Measurements from ENCODE around the gene SPDYE2B.
"Not testable (repeated sequence)": the region's sequence is repeated elsewhere in the genome, so short reads cannot be mapped to it uniquely, and the experiment has no call there.

Gene SPDYE2B

DNA sequence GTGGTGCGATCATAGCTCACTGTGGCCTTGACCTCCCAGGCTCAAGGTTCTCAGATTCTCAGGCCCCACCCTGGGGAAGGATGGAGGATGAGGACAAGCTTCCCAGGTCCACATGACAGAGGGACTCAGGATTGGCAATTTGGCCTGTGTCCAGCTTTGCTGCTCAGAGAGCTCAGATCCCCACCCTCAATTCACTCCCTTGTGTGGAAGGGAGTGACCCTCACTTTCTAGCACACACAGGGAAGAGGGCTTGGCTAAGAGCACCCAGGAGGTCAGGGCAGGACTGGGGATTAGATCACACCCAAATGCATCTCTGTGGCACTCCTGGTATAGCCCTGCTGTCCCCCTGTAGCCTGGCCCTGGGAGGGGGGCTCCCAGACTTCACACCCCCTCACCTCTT, 6.7 kb upstream of the SPDYE2B start:
- not testable (repeated sequence) for DNase-seq

DNA sequence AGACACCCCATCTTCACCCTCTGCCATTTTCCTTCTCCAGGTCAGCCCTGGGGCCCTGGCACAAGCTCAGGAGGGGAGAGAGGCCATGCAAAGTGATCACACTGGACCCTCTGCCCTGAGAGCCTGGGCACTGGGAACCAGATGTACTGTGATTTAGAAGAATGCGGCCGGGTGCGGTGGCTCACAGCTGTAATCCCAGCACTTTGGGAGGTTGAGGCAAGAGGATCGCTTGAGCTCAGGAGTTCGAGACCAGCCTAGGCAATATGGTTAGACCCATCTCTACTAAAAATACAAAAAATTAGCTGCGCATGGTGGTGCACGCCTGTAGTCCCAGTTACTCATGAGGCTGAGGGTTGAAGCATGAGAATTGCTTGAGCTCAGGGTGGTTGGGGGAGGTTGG, 2.3 kb upstream of the SPDYE2B start:
- not testable (repeated sequence) for DNase-seq

DNA sequence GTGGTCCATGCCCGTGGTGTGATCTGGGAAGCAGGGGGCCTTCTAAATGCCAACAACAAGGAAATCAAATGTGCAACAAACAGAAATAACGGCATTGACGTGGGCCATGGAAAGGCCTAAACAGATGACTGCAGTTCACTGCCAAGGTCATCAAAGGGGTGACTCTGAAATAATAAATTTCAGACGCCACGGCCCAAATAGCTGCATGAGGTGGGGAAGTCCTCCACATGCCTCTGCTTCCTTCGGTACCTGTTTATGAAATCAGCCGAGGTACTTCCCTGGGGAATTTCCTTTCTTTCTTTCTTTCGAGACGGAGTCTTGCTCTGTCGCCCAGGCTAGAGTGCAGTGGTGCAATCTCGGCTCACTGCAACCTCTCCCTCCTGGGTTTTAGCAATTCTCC, 14.6 kb downstream of the SPDYE2B start:
- DNase-seq: not testable (repeated sequence)

DNA sequence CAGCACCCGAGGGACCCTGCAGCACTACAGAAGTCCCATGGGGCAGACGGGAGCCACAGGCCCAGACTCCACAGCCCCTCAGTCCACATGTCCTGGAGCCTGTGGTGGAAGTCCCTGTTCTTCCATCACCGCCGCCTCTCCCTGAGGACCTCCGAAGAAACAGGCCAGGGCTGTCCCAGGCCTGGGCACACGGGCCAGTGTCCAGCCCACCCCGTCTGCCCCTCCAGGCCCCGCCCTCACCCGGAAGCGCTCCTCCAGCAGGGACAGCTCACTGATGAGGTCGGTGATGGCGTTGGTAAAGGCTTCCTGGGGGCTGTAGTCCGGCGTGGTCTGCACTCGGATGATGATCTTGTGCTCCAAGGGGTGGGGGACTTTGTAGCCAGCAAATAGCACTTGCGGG, 16.7 kb downstream of the SPDYE2B start:
- DNase-seq: not testable (repeated sequence)

DNA sequence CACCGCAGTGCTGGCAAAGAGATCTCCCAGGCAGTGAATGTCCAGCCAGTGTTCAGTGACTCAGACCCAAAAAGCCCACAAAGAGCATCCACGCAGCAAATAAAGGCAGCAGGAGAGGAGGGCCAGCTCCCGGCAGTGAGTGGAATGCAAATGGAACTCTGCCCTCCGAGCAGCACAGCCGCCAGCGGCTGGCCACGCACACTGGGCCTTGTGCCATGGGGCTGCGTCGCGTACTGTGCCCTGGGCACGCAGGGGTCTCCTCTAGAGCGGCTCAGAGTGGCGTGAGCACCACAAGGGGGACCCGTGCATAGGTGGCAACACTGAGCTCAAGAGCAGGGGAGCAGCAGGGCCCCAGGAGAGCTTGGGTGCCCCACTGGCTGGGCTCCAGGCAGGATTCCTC, 17.4 kb downstream of the SPDYE2B start:
- DNase-seq: not testable (repeated sequence)

DNA sequence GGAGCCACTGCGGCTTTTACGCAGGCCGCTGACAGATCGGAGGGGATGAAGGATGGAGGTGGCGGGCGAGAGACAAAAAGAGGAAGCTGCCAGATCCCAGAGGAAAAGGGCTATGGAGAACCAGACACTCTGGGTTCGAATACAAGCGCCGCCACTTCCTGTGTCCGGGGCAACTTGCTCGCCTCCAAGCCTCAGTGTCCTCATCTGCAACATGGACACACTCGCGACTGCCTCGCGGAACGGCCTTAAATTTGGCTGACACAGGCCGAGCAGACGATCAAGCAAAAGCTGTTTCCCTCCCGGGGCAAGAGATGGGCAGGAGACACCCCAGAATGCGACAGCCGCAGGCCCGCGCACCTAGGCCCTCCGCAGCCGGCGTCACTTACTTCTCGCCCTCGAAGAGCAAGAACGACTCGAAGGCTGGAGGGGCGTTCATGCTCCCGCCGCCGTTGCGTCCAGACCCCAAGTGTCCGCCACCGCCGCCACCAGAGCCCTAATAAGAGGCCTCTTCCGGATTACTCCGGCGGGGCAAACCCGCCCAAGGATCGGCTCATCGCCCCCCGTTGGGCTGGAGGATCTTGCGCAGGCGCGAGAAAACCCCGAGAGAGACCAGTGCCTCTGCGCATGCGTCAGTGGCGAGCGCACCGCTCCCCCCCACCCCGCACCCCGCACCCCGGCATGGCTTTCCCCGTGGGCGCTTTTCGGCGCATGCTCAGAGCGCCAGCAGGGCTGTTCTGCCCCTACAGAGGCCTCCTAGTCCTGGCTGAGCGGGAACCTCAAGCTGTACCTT, 21.2 kb downstream of the SPDYE2B start, which contains the start of gene POLR2J2:
Gene POLR2J2 (minus strand): TSS at position 498 of the 790 bp plus-strand sequence. CDS start 62 bp downstream, at position 436.
- DNase-seq: not testable (repeated sequence)

DNA sequence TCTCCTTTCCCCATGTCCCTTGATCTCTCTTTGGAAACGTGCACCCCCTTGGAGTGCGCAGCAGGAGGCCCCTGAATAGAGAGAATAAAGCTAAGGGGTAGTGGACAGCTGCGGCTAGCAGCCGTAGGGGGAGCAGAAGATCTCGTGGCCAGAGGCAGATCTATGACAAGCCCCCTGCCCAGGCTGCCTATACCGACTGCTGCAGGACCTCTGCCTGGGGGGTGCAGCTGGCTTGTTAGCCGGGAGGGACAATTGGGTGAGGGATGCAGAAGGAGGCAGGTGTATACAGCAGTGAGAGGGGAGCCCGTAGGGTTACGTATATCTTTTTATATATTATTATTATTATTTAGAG, 21.8 kb downstream of the SPDYE2B start:
- DNase-seq: not testable (repeated sequence)

DNA sequence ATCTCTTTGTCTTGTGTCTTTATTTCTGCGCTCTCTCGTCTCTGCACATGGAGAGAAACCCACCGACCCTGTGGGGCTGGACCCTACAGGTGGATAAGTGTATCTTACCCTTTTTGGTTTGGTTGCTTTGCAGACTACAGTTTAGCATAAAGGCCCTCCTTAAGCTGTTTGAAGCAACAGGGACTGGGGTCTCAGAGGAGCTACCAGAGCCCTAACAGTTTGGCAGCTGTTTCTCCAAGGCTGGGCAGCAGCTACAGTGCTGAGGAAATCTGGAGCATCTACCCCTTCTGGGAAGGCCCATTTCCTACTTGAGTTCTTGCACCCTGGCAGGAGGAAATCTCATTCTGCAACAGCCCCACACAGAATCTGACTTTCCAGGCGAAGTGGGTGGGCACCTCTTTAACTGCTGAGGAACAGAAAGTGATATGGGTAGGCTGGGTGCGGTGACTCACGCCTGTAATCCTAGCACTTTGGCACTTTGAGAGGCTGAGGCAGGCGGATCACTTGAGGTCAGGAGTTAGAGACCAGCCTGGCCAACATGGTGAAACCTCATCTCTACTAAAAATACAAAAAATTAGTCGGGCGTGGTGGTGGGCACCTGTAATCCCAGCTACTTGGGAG, 23.4 kb downstream of the SPDYE2B start:
- not testable (repeated sequence) for DNase-seq

DNA sequence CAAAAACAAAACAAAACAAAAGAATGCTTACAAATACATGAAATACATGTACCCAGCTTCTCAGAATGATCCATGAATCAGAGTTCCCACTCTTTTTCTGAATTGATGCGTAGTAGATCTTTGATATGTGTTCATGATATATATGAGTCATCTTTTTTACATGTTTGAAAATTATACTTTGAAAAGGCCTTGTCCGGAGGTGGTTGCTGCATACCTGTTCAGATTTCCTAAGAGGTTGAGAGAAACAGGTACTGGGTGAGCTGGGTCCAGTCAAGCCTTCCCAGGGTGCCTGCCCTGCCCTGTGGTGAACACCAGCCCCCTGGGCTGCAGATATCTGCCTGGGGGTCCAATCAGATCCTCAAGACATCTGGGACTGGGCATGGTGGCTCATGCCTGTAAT, 25.4 kb downstream of the SPDYE2B start:
- DNase-seq: not testable (repeated sequence)

DNA sequence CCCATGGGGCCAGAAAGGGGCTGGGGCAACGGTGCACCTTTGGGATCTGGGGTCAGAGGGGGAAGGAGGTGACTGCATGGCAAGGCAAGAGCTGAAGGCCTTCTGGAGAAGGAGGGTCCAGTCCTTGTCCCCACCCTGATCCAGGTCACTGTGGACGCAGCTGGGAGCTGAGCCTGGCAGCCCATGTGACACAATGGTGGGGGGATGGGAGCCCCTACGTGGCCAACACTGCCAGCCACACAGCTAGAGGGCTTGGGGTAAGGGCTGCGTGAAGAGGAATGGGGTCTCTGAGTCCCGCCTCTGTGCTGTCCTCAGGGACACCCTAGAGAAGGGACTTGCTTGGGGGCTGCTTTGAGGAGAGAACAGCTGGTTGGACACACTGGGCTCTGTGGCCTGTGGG, 30.7 kb downstream of the SPDYE2B start:
- not testable (repeated sequence) for DNase-seq

DNA sequence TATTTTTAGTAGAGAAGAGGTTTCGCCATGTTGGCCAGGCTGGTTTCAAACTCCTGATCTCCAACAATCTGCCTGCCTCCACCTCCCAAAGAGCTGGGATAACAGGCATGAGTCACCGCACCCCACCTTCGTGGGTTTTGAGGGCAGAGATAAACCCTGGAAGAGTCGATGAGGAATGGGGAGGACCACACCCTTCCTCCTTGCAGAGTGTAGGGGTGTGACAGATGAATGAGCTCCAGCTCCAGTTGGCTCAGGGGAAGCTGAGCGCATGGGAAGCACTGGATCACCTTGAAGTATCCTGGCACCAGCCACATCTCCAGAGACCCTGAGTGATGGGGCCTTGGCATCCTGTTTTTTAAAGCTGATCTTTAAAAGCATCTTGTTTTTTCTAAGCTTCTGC, 32.4 kb downstream of the SPDYE2B start:
- not testable (repeated sequence) for DNase-seq

DNA sequence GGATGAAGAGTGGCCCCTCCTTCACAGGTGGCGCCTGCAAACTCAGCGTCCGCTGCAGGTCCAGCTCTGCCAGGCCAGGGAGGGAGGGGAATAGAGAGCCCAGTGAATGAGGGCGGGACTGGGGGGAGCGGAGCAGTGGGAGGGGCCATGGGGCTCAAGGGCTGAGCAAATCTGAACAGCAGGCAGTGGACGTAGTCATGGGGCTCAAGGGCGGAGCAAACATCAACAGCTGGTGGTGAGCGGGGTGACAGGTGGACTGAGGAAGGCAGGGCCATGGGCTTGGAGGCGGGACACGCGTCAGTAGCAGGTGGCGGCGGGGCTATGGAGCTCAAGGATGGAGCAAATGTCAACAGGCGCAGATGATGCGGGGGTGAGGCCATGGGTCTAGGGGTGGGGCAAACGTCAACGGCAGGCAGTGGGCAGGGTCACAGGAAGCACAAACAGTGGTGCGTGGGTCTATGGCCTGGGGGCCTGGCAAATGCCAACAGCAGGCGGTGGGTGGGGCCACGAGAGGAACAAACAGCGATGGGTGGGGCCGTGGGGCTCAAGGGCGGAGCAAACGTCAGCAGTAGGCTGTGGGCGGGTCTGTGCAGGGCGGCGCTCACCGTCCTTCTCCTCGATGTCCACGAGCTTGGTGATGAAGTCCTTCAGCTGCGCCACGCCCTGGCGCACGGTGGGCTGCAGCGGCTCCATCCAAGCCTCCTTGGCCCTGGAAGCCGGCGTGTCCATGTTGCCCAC, 38.3 kb downstream of the SPDYE2B start:
- DNase-seq: not testable (repeated sequence)

DNA sequence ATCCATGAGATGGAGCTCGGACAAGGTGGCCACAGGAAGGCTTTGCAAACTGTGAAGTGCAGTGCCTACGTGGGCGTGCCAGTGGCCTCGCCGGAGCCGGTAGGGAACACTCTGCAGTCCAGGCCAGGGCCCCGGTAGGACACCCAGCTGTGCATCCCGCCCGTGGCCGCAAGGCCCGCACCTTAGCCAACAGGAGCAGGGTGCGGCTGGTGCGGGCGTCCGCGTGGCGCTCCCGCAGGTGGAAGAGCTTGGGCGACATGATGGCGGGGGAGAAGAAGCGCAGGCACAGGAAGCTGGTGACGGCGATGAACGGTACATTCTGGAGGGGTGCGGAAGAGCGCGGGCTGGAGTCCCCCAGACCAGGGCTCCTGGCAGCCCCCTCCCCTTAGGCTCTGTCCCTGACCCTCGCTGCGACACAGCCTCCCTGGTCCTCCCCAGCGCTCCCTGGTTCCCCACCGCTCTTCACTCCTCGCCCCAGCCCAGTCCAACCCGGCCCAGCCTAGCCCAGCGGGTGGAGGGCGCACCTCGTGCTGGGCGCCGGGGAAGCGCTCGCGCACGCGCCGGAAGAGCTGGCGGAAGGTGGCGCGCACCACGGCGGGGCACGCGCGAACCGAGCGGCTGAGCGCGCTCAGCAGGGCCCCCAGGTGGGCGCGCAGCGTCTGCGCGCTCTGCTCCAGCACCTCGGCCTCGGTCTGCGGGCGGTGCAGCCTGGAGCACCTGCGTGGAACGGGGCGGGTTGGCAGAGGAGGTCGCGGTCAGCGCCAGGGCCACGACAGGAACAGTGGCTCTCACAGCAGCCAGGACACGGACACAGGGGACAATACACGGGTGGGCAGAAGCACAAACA, 39.5 kb downstream of the SPDYE2B start:
- DNase-seq: not testable (repeated sequence)

DNA sequence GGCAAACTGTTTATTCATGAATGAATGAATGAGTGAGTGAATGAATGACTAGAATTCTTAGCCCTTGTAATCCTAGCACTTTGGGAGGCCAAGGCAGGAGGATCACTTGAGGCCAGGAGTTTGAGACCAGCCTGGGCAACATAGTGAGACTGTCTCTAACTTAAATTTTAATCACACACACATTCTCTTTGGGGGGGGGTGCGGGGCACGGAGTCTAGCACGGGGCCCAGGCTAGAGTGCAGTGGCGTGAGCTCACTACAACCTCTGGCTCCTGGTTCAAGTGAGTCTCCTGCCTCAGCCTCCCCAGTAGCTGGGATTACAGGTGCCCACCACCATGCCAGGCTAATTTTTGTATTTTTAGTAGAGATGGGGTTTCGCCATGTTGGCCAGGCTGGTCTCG, 40.5 kb downstream of the SPDYE2B start:
- DNase-seq: not testable (repeated sequence)

DNA sequence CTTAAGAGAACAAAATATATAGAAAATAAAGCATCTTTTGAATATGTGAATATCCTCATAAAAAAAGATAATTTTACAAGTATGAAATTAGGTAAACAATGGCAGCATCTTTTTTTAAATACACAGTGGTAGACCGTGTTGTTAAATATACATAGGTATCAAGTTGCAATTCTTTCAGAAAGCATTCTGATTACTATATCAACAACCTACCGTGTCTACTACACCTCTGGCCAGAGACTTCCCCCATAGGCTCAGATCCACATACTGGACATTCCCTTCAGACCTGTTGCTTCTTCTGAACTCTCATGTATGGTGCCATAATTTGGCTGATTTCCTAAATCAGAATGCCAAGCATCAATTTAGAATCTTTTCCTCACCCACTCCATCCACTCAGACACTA, 43.9 kb downstream of the SPDYE2B start:
- DNase-seq: not testable (repeated sequence)

DNA sequence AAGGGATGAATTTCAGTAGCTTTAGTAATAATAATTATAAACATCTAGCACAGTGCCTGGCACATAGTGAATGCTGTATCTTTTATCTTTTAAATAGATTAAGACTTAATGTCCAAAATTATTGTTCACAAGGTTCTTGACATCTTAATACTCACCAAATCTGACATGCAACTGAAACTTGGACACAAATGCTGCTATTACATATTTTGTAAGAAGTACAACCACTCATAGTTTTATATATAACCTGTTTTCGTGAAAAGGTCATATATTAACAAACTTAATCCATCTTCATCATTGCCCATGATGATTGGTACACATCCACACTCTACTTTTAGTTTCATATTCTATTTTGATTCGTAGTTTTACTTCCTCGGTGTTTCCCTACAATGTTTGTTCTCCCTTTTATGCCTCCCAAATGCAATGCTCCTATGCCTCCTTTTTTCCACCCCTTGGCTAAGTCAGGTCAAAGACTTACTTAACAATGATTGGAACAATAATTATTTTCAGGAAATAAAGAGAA, 45.0 kb downstream of the SPDYE2B start:
- DNase-seq: not testable (repeated sequence)

DNA sequence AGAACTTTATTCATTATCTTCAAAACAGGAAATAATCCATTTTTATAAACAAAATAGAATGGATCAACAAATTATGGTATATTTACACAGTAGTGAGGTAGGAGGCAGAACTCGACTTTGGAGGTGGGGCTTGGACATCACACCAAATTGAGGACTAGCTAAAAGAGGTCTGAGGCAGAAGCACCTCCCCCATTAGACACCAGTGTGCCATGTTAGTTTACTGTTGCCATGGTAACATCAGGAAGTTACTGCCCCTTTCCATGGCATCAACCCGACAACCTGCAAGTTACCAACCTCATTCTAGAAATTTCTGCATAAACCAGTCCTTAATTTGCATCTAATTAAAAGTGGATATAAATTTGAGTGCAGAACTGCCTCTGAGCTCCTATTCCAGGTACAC, 45.9 kb downstream of the SPDYE2B start:
- not testable (repeated sequence) for DNase-seq

DNA sequence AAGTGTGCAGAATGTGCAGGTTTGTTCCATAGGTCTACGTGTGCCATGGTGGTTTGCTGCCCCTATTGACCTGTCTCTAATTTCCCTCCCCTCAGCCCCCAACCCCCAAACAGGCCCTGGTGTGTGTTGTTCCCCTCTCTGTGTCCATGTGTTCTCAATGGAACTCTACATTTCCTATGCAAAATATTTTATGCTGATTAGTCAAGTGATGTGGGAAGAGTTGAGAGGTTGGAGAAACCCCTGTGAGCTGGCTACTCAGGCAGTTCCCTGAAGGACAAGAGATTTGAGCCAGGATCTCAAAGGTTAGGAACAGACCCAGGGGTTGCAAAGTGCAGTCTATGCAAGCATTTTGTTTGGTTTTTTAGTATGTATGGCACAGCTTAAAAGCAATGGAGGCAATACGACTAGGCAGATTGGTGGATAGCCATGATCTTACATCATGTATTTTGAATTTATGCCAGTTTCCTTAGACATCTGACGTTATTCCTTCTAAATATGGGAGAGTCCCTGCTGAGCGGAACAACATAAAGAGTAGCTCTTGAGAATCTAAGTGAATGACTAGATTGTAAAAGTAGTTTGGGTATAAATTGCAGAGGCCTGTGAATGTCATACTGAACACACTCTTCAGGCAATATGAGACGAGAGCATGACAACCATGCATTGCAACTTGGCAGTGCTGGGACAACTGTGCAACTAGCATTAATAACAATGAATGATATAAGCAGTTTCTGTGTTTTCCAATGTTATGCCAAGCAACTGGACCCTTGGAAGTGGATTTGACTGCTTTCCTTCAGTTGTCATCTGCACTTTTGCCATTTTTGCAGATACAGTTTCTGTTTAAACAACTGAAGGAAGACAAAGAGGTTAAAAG, 47.8 kb downstream of the SPDYE2B start:
- peak in 1 of 3 experiments; percentile 55 for DNase-seq

DNA sequence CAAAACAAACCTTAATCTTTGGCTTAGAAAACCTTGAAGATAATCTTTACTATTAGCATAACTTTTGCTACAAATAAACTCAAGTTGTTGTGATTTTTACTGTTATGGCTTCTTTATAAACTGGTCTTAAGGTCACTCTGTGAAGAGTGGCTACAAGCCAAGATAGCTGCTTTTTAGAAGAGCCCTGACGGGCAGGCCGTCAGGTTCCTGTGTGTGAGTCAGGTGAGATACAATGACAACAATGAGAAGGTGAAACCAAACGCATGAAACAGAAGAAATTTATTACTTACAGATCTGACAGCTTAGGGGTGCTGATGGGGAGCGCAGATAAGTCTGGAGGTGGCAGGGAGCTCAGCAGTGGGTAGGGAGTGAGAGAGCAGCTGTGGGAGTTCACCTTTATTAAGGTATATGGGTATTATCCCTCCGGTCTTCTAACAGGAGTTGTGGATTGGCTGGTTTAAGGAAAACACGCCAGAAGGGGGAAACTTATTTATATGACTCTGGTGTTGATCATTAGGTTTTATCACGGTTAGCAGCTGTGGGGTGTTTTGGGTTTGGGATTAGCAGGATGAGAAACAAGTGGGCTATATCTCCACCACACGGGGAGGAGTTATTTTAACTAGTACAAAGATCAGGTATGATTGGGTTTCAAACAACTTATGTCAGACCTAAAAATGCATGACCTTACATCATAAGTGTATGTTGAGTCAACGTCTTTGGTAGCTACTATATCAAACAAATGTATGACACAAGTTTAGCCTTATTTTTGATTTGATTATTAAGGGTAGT, 49.0 kb downstream of the SPDYE2B start:
- not testable (repeated sequence) for DNase-seq

Data from NCI-H1417 (cell line).